ENCODE measurements around the gene GPR21.

GPR21 gene

DNA sequence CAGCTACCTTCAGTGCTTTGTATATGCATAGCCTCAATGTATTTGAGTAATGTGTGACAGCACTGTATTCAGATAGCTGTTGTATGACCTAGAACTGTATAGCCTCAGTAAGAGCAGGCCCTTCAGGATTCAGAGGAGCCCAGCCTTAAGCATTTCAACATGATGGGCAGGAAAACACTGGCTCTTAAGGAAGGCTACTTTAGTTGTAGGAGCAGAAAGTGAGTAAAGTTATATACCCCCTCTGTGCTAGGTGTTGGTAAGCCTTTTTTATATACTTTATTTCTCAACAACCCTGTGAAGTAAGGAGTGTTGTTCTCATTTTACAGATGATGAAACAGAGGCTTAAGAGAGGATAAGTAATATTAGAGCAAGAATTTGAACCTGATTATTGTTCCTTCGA is 1.5 kb upstream of the GPR21 start:
- DNase-seq (ENCODE audit: low read depth, low spot score): no peak
- H3K27ac ChIP-seq: no peak overlapping the region

DNA sequence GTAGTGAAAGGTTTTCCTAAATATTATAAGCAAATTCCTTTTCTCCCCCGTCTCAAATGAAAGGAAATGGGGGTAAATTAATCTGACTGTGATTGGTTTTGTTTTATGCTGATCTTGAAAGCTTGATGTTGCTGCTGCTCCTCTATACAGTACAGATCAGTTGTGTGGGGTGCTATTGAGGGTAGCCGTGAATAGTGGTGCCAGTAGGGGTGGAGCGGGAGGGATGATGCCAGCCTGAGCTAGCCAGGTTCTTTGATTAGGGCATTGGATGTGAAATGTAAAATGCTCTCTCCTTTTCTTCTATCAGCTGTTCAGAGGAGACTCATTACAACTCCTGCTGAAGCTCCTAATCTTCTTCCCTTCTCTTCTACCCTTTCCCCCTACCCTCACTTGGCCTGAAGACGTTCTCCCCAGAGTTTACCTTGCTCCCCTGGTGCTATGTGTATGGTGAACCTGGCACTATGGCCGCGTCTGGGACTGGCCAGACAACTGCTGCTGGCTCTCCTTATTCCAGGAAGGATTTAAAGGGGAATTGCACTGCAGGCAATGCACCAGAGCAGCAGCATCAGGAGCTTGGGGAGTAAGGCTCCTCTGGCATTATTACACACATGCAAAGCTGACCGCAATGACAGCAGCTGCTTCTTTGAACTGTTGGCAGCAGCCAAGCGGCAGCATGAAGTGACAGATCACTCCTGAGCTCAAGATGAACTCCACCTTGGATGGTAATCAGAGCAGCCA is 566 bp downstream of the GPR21 start:
- H3K27ac ChIP-seq: no peak overlapping the region
- no peak for DNase-seq (ENCODE audit: low read depth, low spot score)

- DNase-seq (ENCODE audit: low read depth, low spot score): no peak
- H3K27ac ChIP-seq: no peak overlapping the region
Observed at GRCh38 chr9:123034881-123035510, 1.5 kb downstream of the GPR21 start.

- no peak overlapping the region for H3K27ac ChIP-seq
- DNase-seq (ENCODE audit: low read depth, low spot score): no peak
Observed at GRCh38 chr9:123035791-123036190, 2.3 kb downstream of the GPR21 start.

- DNase-seq (ENCODE audit: low read depth, low spot score): no peak
- no peak overlapping the region for H3K27ac ChIP-seq
Observed at GRCh38 chr9:123036893-123037545, 3.6 kb downstream of the GPR21 start.

GRCh38 chr9:123039617-123040219 is 6.3 kb downstream of the GPR21 start:
- no peak for DNase-seq (ENCODE audit: low read depth, low spot score)

DNA sequence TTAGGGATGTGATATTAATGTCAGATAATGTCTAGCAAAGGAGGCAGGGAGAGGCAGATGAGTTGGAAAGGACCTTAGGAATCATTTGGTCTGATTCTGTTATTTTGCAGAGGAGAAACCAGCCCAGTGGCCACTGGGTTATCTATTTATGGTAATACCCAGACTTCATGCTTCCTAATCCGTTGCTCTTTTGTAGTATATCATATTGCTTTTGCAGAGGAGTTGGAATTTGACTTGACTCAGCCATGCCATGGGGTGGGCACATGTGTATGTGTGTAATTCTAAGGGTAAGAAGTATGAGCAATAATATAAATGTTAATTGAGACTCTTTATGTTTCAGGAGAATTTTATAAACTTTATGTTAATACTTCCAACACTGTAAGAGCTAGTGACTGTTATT is 7.3 kb downstream of the GPR21 start:
- no peak for DNase-seq (ENCODE audit: low read depth, low spot score)
- H3K27ac ChIP-seq: no peak overlapping the region

More at GRCh38 chr9:123039617-123040219, 6.3 kb downstream of the GPR21 start:
- H3K27ac ChIP-seq: no peak overlapping the region

GRCh38 chr9:123041489-123041888 is 8.0 kb downstream of the GPR21 start:
- no peak overlapping the region for H3K27ac ChIP-seq
- no peak for DNase-seq (ENCODE audit: low read depth, low spot score)

GRCh38 chr9:123043081-123043939 is 9.8 kb downstream of the GPR21 start:
- DNase-seq (ENCODE audit: low read depth, low spot score): no peak
- H3K27ac ChIP-seq: no peak overlapping the region

DNA sequence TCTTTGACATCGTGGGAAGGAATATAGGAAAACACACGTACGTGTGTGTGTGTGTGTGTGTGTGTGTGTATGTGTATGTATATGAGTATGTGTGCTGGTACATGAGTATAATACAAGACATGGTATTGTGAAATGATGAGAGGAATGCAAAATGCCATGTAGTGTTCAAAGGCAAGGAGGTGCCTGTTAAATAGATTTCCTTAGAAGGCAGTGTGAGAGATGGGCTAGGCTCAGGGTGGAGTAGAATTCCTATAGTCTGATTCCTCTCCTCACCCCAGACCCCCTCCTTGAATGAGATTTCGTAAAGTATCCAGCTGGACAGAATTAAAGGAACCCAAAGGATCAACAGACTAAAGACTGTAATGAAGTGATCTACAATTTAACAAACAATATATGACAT is 11.1 kb downstream of the GPR21 start:
- DNase-seq (ENCODE audit: low read depth, low spot score): no peak
- no peak overlapping the region for H3K27ac ChIP-seq

GRCh38 chr9:123046406-123047195 is 13.1 kb downstream of the GPR21 start:
- no peak for DNase-seq (ENCODE audit: low read depth, low spot score)
- H3K27ac ChIP-seq: no peak overlapping the region

GRCh38 chr9:123048748-123049147 is 15.3 kb downstream of the GPR21 start:
- no peak for DNase-seq (ENCODE audit: low read depth, low spot score)
- H3K27ac ChIP-seq: no peak overlapping the region

GRCh38 chr9:123049589-123050222 is 16.2 kb downstream of the GPR21 start:
- DNase-seq (ENCODE audit: low read depth, low spot score): no peak
- H3K27ac ChIP-seq: no peak overlapping the region

DNA sequence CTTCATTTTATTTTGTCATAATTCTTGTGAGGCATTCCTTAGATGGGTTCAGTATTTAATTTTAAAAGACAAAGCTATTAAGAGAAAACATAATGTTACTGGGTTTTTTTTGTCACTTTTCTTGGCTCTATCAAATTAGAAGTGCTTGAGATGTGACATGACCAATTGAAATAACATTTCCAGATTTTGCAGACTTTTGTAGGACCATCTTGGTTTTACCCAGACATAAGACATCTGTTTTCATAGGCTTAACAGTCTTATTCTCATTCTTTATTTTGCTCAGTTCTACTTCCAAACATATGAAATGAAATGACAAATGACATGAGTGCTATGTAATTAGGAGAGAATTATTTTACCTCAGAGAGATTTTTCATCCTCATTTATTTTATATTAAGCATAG is 19.6 kb downstream of the GPR21 start:
- DNase-seq (ENCODE audit: low read depth, low spot score): no peak
- no peak overlapping the region for H3K27ac ChIP-seq

GRCh38 chr9:123053711-123054110 is 20.2 kb downstream of the GPR21 start:
- no peak overlapping the region for H3K27ac ChIP-seq
- no peak for DNase-seq (ENCODE audit: low read depth, low spot score)

DNA sequence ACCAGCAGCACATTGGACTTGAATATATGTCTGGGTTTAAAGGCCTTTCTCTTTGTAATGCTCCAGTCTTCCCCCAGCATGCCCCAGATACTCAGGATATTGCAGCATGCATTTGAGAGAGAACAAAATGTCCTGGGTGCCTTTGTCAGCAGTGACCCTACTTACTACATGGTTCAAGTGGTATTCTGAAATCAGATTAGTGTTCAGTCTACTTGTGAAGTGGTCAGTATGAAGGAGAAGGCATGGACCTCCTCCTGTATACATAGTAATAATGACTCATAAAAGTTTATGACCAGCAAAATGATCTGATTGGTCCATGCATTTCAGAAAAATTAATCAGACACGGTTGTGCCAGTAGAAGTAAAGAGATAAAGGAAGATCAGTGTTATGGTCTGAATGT is 25.4 kb downstream of the GPR21 start:
- H3K27ac ChIP-seq: no peak overlapping the region
- peak; percentile 6 for DNase-seq (ENCODE audit: low read depth, low spot score)

DNA sequence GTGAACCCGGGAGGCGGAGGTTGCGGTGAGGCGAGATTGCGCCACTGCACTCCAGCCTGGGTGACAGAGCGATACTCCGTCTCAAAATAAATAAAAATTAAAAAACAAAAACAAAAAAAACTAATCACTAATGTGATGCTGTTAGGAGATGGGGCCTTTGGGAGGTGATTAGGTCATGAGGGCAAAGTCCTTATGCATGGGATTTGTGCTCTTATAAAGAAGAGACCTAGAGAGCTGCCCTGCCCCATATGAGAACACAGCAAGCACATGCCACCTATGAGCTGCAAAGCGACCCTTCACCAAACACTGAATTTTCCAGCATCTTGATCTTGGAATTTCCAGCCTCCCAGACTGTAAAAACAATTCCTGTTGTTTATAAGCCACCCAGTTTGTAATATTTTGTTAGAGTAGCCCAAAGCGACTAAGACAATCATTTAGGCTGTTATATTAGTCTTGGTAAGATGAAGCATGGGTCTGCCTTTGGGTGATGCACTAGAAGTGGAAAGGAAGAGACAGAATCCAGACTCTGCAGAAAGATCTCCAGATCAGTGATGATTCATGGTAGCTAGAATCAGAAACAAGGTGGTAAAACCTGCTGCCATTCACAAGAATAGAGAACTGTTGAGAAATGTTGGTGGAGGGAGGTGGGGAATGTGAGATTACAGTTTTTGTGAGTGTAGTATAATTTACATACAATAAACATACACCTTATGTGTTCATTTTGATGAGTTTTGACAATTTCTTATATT is 26.2 kb downstream of the GPR21 start:
- no peak for DNase-seq (ENCODE audit: low read depth, low spot score)
- no peak overlapping the region for H3K27ac ChIP-seq

DNA sequence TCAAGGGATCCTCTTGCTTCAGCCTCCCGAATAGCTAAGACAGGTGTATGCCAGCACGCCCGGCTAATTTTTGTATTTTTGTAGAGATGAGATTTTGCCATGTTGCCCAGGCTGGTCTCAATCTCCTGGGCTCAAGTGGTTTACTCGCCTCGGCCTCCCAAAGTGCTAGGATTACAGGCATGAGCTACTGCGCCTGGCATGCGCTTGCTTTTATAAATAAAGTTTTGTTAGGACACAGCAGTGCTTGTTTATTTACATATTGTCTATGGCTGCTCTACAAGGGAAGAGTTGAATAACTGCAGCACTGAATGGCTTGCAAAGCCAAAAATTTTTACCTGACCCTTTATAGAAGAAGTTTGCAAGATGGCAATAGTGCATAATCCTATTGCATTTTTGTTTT is 27.7 kb downstream of the GPR21 start:
- DNase-seq (ENCODE audit: low read depth, low spot score): no peak
- no peak overlapping the region for H3K27ac ChIP-seq
